DND-41 (cell line): Measurements from ENCODE around the gene NUAK2.

ENCODE experiments used
- ATAC-seq: fragments of 200-7000 bp; cut with Tn5 transposase; 3 replicates; pipeline ENCODE4 v1.9.1; 2021; ENCODE audit warnings: low read depth; ENCODE audit not compliant: insufficient read depth
- DNase-seq: peaks from one replicate; pipeline ENCODE4 v3.0.0-alpha.2; 2020
- H2AFZ ChIP-seq: 2 replicates; pipeline ENCODE4 v1.6.0; 2012; ENCODE audit warnings: low read depth, low read length
- H3K27ac ChIP-seq: 2 replicates; pipeline ENCODE4 v1.5.1; 2012; ENCODE audit warnings: low read length, inconsistent platforms
- H3K27me3 ChIP-seq: fragments of 200-600 bp; sonication (generic); 2 replicates; pipeline ENCODE4 v1.6.0; 2012; ENCODE audit warnings: low read length, mild to moderate bottlenecking, inconsistent platforms; ENCODE audit not compliant: insufficient read depth, poor library complexity
- H3K36me3 ChIP-seq: 2 replicates; pipeline ENCODE4 v1.5.1; 2012; ENCODE audit warnings: low read length, inconsistent platforms; ENCODE audit not compliant: insufficient read depth
- H3K4me1 ChIP-seq: 2 replicates; pipeline ENCODE4 v1.5.1; 2012; ENCODE audit warnings: mild to moderate bottlenecking, low read length; ENCODE audit not compliant: insufficient read depth
- H3K4me2 ChIP-seq: 2 replicates; pipeline ENCODE4 v1.6.0; 2012; ENCODE audit warnings: mild to moderate bottlenecking, moderate library complexity, low read length, inconsistent platforms; ENCODE audit not compliant: insufficient read depth
- H3K4me3 ChIP-seq, 2 experiments: fragments of 200-600 bp in 1 of 2; shearing (Covaris generic) in 1 of 2; 2 replicates each; pipeline ENCODE4 v1.5.1; 2012 to 2016; ENCODE audit warnings: inconsistent platforms in 2 of 2, low read length in 2 of 2, mild to moderate bottlenecking in 2 of 2, low read depth in 1 of 2, moderate library complexity in 1 of 2
- H3K79me2 ChIP-seq: 2 replicates; pipeline ENCODE4 v1.6.0; 2012; ENCODE audit warnings: low read length, inconsistent platforms; ENCODE audit not compliant: insufficient read depth
- H3K9ac ChIP-seq: 2 replicates; pipeline ENCODE4 v1.6.0; 2012; ENCODE audit warnings: low read depth, mild to moderate bottlenecking, inconsistent platforms, low read length, moderate library complexity
- H3K9me3 ChIP-seq: 2 replicates; pipeline ENCODE4 v1.5.1; 2012; ENCODE audit warnings: low read length, moderate library complexity, mild to moderate bottlenecking, inconsistent platforms; ENCODE audit not compliant: insufficient read depth, severe bottlenecking
- H4K20me1 ChIP-seq: 2 replicates; pipeline ENCODE4 v1.6.0; 2012; ENCODE audit warnings: low read length; ENCODE audit not compliant: insufficient read depth
- CTCF ChIP-seq: IDR thresholded peaks from 2 replicates; pipeline ENCODE4 v1.5.1; 2012; ENCODE audit warnings: borderline replicate concordance, low read length, moderate library complexity, mild to moderate bottlenecking; ENCODE audit not compliant: poor library complexity, severe bottlenecking; ENCODE audit errors: extremely low read depth
- EZH2 ChIP-seq: IDR thresholded peaks from 3 replicates; pipeline ENCODE4 v1.6.1; 2012; ENCODE audit warnings: borderline replicate concordance, low read depth, mild to moderate bottlenecking, moderate library complexity, low read length, inconsistent platforms; ENCODE audit not compliant: severe bottlenecking

NUAK2 gene

GRCh38 chr1:205324781-205325180 is 3.2 kb upstream of the NUAK2 start:
- no peak for ATAC-seq
- Histone ChIP-seq H3K4me2 (no peak overlapping the region), H2AFZ (no peak overlapping the region), H3K27ac (no peak overlapping the region), H3K9me3 (no peaks in the 10 kb centered on the region), H3K36me3 (no peaks in the 10 kb centered on the region), H3K79me2 (no peaks in the 10 kb centered on the region), H3K4me1 (no peaks in the 10 kb centered on the region), H3K9ac (no peak overlapping the region), H4K20me1 (peaks cover 16% of the 10 kb centered on the region), H3K4me3 (no peak overlapping the region), H3K27me3 (peaks cover 22% of the 10 kb centered on the region)
- no peak for TF ChIP-seq EZH2
- TF ChIP-seq CTCF = no peak
- DNase-seq = no peak

- no peak overlapping the region for H3K4me3 ChIP-seq
- H3K9me3 ChIP-seq = no peaks in the 10 kb centered on the region
- no peak for ATAC-seq
- H3K9ac ChIP-seq = no peak overlapping the region
- H3K4me2 ChIP-seq = no peak overlapping the region
- H3K27ac ChIP-seq = no peak overlapping the region
- H3K36me3 ChIP-seq = no peaks in the 10 kb centered on the region
- TF ChIP-seq EZH2 = no peak
- no peak for TF ChIP-seq CTCF
- H2AFZ ChIP-seq = no peak overlapping the region
- H3K4me1 ChIP-seq = no peaks in the 10 kb centered on the region
- H3K79me2 ChIP-seq = no peaks in the 10 kb centered on the region
- H4K20me1 ChIP-seq = peaks cover 16% of the 10 kb centered on the region; the same call in 1 of the 2 replicates
- H3K27me3 ChIP-seq = peaks cover 13% of the 10 kb centered on the region
- no peak for DNase-seq
Observed at GRCh38 chr1:205323794-205324193, 2.2 kb upstream of the NUAK2 start.

GRCh38 chr1:205321959-205322283 is 376 bp upstream of the NUAK2 start:
- Histone ChIP-seq H3K4me1 (no peaks in the 10 kb centered on the region), H2AFZ (no peak overlapping the region), H4K20me1 (0 out of 2 replicates have a peak, but pooled peaks cover 10% of the 10 kb centered on the region), H3K79me2 (no peaks in the 10 kb centered on the region), H3K36me3 (no peaks in the 10 kb centered on the region), H3K9me3 (no peaks in the 10 kb centered on the region), H3K27me3 (peaks cover 4% of the 10 kb centered on the region), H3K9ac (no peak overlapping the region), H3K27ac (no peak overlapping the region), H3K4me3 (no peak overlapping the region), H3K4me2 (no peak overlapping the region)
- TF ChIP-seq CTCF = no peak
- TF ChIP-seq EZH2 = no peak
- DNase-seq (no peak), ATAC-seq (no peak)
